GM19324 (cell line): Measurements from ENCODE around the gene OR2G6.
"Not testable (repeated sequence)": the region's sequence is repeated elsewhere in the genome, so short reads cannot be mapped to it uniquely, and the experiment has no call there.

Source experiments
- ATAC-seq: cut with Tn5 transposase; IDR thresholded peaks from one replicate; pipeline ENCODE4 v1.9.1; 2021; ENCODE audit warnings: mild to moderate bottlenecking, moderate library complexity; ENCODE audit not compliant: unreplicated experiment, low FRiP score

OR2G6 gene

GRCh38 chr1:248573856-248574255, 66.0 kb downstream of the OR2G6 start:
- ATAC-seq, result not testable (repeated sequence)

GRCh38 chr1:248574657-248575056, 66.8 kb downstream of the OR2G6 start, which contains the start of gene OR2T34:
TSS of gene OR2T34 (minus strand) at chr1:248574757. CDS start at chr1:248574757, 0 bp downstream.
- not testable (repeated sequence) for ATAC-seq

GRCh38 chr1:248576260-248576980, 68.5 kb downstream of the OR2G6 start:
- no peak for ATAC-seq
